ENCODE measurements around the gene EHBP1. TPM values are rescaled to one million over a fixed set of nuclear protein-coding genes. Genes with fewer than 3 reads are reported as not detected.

The EHBP1 gene
- total RNA-seq, 3 donors from 2014 or later (not counting 1 experiment from before 2014, with no cell fraction given), result 22.4 to 33.4 (median 28.3) TPM

DNA sequence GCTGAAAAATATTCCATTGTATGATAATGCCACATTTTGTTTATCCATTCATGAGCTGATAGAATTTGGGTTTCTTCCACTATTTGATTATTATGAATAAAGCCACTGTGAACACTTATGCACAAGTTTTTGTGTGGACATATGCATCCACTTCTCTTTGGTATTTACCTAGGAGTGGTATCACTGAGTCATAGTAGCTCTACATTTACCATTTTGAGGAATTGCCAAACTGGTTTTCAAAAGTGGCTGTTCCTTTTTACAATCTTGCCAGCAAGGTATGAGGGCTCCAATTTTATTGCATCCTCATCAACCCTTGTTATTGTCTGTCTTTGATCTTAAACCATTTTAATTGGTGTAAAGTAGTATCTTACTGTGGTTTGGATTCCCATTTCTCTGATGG, 13.3 kb upstream of the EHBP1 start:
- no peaks in the 10 kb centered on the region for H3K27me3 ChIP-seq (ENCODE audit: control insufficient read depth, insufficient read depth, low read length)
- Mint-ChIP-seq H3K4me1 (no peaks in the 10 kb centered on the region), H3K36me3 (no peaks in the 10 kb centered on the region), H3K4me3 (no peak overlapping the region), H3K9me3 (no peaks in the 10 kb centered on the region), H3K27ac (no peak overlapping the region), H3K27me3 (ENCODE audit: low read depth in 2 of 2) (peaks cover 23 to 41% of the 10 kb centered on the region in 2 donors)
- no peaks in the 10 kb centered on the region for H3K36me3 ChIP-seq (ENCODE audit: control insufficient read depth, insufficient read depth, low read length)
- H3K9me3 ChIP-seq (ENCODE audit: control insufficient read depth, insufficient read depth, low read length), result no peaks in the 10 kb centered on the region
- no peak for DNase-seq
- no peak for ATAC-seq
- H3K4me1 ChIP-seq (ENCODE audit: control insufficient read depth, insufficient read depth, low read length), result no peaks in the 10 kb centered on the region
- H3K27ac ChIP-seq (ENCODE audit: low read length), result no peak overlapping the region
- intact Hi-C loops (cut with micrococcal nuclease), result no loop called here
- no peak for TF ChIP-seq CTCF (IDR thresholded peaks at IDR 0.05)
- no peak overlapping the region for H3K4me3 ChIP-seq (ENCODE audit: low read length)

- Histone ChIP-seq H3K4me3 (ENCODE audit: low read length) (no peak overlapping the region), H3K27ac (ENCODE audit: low read length) (no peak overlapping the region), H3K27me3 (ENCODE audit: control insufficient read depth, insufficient read depth, low read length) (no peaks in the 10 kb centered on the region), H3K36me3 (ENCODE audit: control insufficient read depth, insufficient read depth, low read length) (no peaks in the 10 kb centered on the region), H3K9me3 (ENCODE audit: control insufficient read depth, insufficient read depth, low read length) (no peaks in the 10 kb centered on the region), H3K4me1 (ENCODE audit: control insufficient read depth, insufficient read depth, low read length) (no peaks in the 10 kb centered on the region)
- Mint-ChIP-seq H3K4me1 (no peaks in the 10 kb centered on the region), H3K36me3 (no peaks in the 10 kb centered on the region), H3K27me3 (ENCODE audit: low read depth in 2 of 2) (peaks cover 10 to 18% of the 10 kb centered on the region in 2 donors), H3K4me3 (no peak overlapping the region), H3K27ac (no peak overlapping the region), H3K9me3 (no peaks in the 10 kb centered on the region)
- ATAC-seq (no peak), DNase-seq (no peak)
- intact Hi-C loops (cut with micrococcal nuclease), result no loop called here
- 82% methylated on average over 1 of the region's 1 CpG for WGBS (ENCODE audit: insufficient coverage)
- no peak for TF ChIP-seq CTCF (IDR thresholded peaks at IDR 0.05)
Observed at GRCh38 chr2:62698653-62699052, 6.9 kb upstream of the EHBP1 start.

DNA sequence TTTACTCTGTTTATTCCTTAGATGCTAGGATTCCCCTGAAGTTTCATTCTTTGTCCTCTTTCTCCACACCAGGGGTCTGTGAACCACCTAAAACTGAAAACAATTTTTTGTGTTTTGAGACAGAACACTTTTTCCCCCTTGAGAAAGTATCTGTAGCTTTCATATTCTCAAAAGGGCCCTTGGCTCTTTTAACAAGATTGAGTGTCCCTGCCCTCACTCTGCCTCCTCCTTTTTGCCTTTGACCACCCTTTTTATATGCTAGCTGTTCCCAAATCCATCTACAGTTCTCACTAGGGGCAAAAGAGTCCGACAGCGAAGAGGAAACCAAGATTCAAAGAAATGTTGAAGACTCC, 883 bp upstream of the EHBP1 start:
- ATAC-seq, result no peak
- intact Hi-C loops (cut with micrococcal nuclease), result loop anchor here (5.0 to 10.0 kb wide), 2 partner anchors 817 to 880 kb away; partner anchors contain the start of genes CCT4, MDH1 and WDPCP
- peak overlapping the region; percentile 60 to 90 for H3K27ac Mint-ChIP-seq

More for the DNA sequence above, 883 bp upstream of the EHBP1 start:
- Mint-ChIP-seq H3K4me3 (peak overlapping the region; percentile 91), H3K4me1 (peaks cover 30 to 38% of the 10 kb centered on the region in 2 donors), H3K27me3 (ENCODE audit: low read depth in 2 of 2) (no peaks in the 10 kb centered on the region), H3K36me3 (no peaks in the 10 kb centered on the region), H3K9me3 (no peaks in the 10 kb centered on the region)
- no peak for DNase-seq
- Histone ChIP-seq H3K4me3 (ENCODE audit: low read length) (peak overlapping the region; percentile 59), H3K27ac (ENCODE audit: low read length) (peak overlapping the region; percentile 29), H3K9me3 (ENCODE audit: control insufficient read depth, insufficient read depth, low read length) (no peaks in the 10 kb centered on the region), H3K36me3 (ENCODE audit: control insufficient read depth, insufficient read depth, low read length) (no peaks in the 10 kb centered on the region), H3K4me1 (ENCODE audit: control insufficient read depth, insufficient read depth, low read length) (peaks cover 15% of the 10 kb centered on the region), H3K27me3 (ENCODE audit: control insufficient read depth, insufficient read depth, low read length) (no peaks in the 10 kb centered on the region)
- TF ChIP-seq CTCF (IDR thresholded peaks at IDR 0.05), result no peak
- WGBS (ENCODE audit: insufficient coverage), result 5% methylated on average over 2 of the region's 2 CpGs
